AG10803 (cell line): ENCODE data around the gene CBL.
"Not testable (repeated sequence)": the region's sequence is repeated elsewhere in the genome, so short reads cannot be mapped to it uniquely, and the experiment has no call there.

Source experiments
- DNase-seq: peaks from one replicate; pipeline ENCODE4 v3.0.0; 2010; ENCODE audit warnings: low read depth
- H3K4me3 ChIP-seq: 2 replicates; pipeline ENCODE4 v1.5.1; 2011; ENCODE audit warnings: mild to moderate bottlenecking, low read length, control low read depth
- TF ChIP-seq, protein P1 (sequence below): conservative IDR thresholded peaks from 2 replicates; pipeline ENCODE4 v1.5.1; 2011; ENCODE audit warnings: mild to moderate bottlenecking, low read length, control low read depth, inconsistent platforms

CBL gene

DNA sequence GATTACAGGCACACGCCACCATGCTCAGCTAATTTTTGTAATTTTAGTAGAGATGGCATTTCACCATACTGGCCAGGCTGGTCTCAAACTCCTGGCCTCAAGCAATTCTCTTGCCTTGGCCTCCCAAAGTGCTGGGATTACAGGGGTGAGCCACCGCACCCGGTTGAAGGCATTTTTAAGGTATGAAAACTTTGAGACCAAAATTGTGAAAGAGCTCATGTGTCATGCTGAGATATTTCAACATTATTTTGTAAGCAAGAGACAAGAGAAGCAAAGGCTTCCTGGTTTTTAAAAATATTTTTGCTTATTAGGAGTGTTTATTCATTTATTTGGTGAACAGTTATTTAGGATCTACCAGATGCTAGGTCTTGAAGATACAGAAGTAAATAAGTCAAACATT, 14.0 kb upstream of the CBL start:
- H3K4me3 ChIP-seq, result no peak overlapping the region
- TF ChIP-seq, protein P1, sequence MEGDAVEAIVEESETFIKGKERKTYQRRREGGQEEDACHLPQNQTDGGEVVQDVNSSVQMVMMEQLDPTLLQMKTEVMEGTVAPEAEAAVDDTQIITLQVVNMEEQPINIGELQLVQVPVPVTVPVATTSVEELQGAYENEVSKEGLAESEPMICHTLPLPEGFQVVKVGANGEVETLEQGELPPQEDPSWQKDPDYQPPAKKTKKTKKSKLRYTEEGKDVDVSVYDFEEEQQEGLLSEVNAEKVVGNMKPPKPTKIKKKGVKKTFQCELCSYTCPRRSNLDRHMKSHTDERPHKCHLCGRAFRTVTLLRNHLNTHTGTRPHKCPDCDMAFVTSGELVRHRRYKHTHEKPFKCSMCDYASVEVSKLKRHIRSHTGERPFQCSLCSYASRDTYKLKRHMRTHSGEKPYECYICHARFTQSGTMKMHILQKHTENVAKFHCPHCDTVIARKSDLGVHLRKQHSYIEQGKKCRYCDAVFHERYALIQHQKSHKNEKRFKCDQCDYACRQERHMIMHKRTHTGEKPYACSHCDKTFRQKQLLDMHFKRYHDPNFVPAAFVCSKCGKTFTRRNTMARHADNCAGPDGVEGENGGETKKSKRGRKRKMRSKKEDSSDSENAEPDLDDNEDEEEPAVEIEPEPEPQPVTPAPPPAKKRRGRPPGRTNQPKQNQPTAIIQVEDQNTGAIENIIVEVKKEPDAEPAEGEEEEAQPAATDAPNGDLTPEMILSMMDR, result no peak
- DNase-seq, result peak; percentile 40

GRCh38 chr11:119193001-119193400, 13.1 kb upstream of the CBL start:
- TF ChIP-seq, protein P1, result no peak
- DNase-seq, result no peak
- no peak overlapping the region for H3K4me3 ChIP-seq

DNA sequence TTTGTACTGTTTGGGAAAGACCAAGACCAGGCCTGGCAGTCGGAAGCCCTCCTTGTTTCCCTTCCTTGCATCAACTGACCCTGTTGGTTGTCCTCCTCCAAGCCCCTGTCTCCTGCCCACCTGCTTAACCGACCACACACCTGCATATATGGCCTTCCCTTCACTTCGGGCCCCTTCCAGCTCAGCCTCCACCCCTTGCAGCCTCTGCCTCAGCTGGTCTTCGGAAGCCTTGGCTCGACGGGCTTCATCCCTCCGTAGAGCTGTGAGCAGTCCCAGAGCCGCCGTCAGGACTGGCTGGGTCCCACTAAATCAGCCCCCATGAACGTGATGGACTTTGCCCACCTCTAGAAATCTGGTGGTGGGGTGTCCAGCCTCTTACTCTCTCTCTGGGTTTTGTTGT, 12.5 kb upstream of the CBL start:
- H3K4me3 ChIP-seq, result no peak overlapping the region
- no peak for DNase-seq
- TF ChIP-seq, protein P1, result no peak

DNA sequence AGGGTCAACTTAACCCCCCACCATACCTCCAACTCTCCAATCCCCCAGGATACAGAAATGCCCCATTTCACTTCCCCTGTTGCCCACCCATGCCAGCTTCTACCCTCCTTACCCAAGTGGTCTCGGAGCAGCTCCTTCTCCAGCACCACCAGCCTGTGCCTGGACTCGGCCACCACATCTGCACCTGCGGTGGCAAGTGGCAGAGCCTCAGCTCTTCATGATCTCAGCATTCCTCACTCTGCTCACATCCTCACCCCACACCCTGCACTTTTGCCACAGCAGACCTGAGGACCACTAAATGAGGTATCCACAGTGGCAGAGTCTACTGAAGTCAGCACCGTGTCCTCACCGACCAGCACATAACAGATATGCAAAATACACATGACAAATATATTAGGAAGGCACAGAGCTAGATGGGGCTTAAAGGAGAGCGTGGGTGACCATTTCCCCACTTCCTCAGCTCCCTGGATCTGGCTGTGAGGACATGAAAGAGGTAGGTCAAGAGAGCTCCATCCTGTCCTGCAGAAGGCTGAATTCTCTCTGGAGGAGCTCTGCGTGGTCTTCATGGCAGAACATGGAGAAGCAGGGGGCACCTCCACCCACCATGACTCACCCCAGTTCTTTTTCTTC, 11.2 kb upstream of the CBL start:
- TF ChIP-seq, protein P1, result no peak
- DNase-seq, result no peak
- no peak overlapping the region for H3K4me3 ChIP-seq

DNA sequence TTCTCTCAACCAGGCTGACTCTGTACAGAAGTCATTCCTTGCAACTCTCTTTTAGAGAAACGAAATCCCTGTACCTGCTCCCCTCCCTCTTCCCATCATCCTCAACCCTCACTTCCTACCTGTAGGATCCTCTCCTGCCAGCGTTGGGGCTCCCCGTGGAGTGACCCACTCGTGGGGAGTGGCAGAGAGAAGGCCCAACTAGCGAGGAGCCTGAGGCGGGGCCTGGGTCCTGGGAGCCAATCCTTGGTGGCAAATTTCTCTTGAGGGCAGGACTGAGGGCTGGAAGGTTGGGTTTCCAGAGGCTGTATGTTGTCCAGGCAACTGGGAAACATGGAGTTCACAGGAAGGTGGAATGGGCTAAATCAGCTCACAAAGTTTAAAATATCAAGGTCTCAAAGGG, 10.5 kb upstream of the CBL start:
- no peak overlapping the region for H3K4me3 ChIP-seq
- TF ChIP-seq, protein P1, result no peak
- DNase-seq, result peak; percentile 53

- DNase-seq, result peak; percentile 85
- H3K4me3 ChIP-seq, result no peak overlapping the region
- TF ChIP-seq, protein P1, result peak; percentile 87
These were observed 9.2 kb upstream of the CBL start for GRCh38 chr11:119196833-119197483.

GRCh38 chr11:119198925-119199324, 7.2 kb upstream of the CBL start:
- TF ChIP-seq, protein P1, result no peak
- DNase-seq, result no peak
- H3K4me3 ChIP-seq, result no peak overlapping the region

DNA sequence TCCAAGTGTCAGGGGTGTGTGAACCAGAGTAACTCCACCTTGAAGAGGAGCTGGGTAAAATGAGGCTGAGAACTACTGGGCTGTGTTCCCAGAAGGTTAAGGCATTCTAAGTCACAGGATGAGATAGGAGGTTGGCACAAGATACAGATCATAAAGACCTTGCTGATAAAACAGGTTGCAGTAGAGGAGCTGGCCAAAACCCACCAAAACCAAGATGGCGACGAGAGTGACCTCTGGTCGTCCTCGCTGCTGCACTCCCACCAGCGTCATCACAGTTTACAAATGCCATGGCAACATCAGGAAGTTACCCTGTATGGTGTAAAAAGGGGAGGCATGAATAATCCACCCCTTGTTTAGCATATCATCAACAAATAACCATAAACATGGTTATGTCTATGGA, 4.9 kb upstream of the CBL start:
- DNase-seq, H3K4me3 ChIP-seq: not testable (repeated sequence)
